Measurements from ENCODE around the gene TGFBR1. TPM values are rescaled to one million over a fixed set of nuclear protein-coding genes. Genes with fewer than 3 reads are reported as not detected.
A peak's percentile ranks its signal among the peaks of the same experiment; 100 is the strongest.

Gene TGFBR1
- polyA plus RNA-seq, 10 donors, result 20.9 to 33.7 (median 26.0) TPM

DNA sequence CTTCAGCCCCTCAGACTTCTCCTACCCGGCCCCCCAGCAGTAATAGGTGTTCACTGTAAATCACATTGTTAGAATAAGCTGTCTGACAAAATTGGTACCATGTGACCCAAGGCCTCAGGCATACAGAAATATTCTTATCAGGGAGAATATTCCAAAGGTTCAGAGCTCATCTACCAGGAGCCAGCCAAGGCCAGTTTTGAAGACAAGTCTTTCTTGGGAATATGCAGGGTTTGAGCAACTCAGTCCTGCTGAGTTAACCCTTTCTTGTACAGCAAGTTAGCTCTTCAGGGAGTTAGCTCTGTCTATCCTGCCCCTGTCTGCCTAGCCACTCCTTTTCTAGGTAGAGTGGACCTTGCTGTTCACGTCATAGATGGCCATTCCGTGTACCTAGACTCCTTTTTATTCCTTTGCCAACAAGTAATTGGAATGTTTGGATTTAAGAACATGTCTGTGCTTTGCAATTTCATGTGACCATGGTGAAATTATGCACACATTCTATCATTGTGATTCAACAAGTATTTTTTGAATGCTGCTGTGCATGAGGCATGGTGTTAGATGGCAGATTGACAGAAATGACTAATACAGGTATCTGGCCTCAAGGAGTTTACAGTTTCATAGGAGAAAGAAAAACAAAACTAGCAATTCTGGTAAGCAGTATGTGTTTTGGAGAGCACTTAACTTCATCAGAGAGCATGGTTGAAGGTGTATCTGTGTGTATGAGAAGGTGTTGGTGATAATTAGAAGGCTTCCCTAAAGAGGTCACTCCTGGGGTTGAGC lies 22.6 kb downstream of the TGFBR1 start:
- DNase-seq, result peak in 1 of 3 donors; percentile 51

DNA sequence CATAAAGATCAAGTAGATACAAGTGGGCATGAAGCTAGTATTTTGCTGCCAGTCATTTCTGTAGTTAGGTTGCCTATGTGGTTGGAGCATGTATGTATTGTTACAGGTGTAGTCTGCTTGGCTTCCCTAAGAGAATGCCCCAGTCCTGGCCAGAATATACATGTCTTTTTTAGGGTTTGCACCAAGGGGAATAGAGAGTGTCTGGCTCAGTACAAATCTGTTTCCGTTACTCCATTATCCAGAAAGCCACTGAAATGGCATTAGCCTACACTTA lies 23.2 kb downstream of the TGFBR1 start:
- DNase-seq, result no peak

DNA sequence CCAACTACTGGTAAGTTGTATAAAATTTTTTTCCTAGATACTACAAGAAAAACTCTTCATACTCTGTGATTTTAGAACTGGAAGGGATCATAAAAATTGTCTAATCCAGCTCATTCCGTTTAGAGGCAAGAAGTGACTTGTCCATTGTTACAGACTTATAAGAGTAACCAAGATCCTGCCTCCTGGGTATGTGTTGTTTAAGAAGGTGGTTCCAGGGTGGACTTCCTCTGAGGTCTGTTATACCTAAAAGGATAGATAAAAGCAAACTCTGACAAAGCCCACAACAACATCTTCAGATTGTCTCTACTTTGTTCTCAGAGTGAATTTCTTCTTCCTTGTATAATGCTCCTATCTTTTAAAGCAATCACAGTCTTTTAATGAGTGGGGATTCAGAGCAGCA lies 24.2 kb downstream of the TGFBR1 start:
- DNase-seq, result no peak

DNA sequence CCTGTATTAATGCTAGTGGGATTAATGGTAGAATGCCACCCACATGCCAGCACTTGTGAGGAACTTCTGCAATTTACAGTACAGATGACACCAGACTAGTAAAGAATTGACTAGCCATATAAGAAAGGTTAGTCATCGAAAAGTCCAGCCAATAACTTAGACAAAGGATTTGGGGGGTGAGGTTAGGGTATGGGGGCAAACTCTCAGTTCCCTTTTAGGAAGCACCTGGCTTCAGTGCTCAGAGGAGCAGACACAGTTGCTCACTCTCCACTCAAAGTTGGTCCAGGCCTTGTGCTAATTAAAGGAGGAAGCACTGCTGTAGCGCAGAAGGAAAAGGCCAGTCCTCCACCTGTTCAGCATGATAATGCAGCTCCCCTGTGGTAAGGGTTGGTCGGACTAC lies 25.2 kb downstream of the TGFBR1 start:
- DNase-seq, result no peak

DNA sequence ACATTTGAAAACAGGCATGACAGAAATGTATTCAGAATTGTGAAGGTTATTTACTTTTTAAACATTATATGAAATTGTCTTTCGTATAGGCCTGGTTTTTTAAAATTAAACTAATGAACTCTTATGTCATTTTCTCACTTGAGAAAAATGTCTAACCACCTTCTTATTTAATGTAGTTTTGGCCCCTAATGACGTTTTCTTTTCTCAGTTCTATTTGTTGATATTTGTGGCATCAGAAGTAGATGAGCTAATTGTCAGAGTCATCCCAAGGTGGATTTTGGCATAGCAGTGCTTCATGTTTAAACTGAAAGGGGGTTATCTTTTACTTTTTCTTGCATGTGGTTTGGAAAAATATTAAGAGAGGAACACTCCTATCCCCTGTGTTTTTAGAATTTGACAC lies 28.2 kb downstream of the TGFBR1 start:
- DNase-seq, result no peak

DNA sequence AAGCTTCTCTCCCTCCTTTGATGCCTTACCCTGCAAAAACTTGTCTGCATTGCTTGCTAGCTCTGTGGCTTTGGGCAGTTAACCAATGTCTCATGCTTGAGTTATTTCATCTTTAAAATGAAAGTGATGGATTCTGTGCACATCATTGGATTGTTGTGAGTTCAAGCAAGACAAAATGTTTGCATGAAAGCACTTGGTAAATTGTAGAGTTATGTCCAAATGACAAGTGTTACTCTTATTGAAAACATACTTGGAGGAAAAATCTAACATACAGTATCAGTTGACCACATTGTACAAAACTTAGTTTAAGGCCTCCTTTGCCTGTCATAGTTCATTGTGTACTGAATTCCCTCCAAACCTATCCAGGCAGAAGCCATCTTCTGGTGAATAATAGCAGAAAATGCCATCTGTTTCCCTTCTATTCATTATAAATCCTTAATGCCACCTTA lies 30.0 kb downstream of the TGFBR1 start:
- DNase-seq, result peak in 1 of 3 donors; percentile 57

DNA sequence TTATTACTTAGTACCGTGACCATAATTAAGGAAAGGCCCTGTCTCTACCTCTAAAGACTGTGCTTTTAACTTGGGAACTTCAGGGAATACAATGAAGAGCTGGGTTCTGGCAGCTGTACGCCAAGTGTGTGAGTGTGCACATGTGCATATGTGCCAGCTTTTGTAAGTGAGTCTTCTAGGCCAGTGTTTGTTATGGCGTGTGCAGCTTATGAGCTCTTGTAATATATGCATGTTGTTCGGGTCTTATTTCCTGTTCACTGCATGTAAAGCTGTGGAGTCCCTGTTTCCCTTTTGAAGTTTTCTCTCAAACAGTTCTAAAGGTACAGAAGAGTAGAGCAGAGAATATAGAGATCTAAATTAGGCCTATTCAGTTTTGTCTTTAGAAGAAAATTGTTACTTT lies 30.5 kb downstream of the TGFBR1 start:
- DNase-seq, result no peak

DNA sequence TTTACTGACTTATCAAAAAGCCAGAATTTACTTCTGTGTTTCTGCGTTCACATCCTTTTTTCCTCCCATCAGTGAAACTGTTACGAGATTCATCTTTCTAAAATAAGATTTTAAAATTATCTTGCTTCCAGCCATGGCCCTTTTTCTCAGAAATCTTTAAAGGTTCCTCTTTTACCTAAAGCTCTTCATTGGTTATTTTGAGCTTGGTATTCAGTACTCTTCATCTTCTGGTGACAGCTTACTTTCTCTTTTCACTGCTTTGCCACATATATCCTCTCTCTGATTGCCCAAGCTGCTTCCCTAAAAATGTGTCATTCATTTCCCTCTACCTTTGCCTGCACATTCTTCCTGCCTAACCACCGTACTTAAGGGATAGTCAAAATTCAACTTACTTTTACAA lies 32.3 kb downstream of the TGFBR1 start:
- DNase-seq, result no peak

DNA sequence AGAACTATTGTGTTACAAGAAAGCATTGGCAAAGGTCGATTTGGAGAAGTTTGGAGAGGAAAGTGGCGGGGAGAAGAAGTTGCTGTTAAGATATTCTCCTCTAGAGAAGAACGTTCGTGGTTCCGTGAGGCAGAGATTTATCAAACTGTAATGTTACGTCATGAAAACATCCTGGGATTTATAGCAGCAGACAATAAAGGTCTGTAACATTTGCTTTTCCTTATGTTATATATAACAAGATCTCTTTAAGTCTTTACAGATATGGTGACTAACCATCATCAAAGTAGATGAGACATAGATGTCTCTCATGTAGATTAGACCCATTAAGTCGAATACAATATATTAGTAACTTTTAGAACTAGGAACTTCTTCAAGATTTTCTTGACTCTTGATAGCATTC lies 33.0 kb downstream of the TGFBR1 start:
- DNase-seq, result no peak

DNA sequence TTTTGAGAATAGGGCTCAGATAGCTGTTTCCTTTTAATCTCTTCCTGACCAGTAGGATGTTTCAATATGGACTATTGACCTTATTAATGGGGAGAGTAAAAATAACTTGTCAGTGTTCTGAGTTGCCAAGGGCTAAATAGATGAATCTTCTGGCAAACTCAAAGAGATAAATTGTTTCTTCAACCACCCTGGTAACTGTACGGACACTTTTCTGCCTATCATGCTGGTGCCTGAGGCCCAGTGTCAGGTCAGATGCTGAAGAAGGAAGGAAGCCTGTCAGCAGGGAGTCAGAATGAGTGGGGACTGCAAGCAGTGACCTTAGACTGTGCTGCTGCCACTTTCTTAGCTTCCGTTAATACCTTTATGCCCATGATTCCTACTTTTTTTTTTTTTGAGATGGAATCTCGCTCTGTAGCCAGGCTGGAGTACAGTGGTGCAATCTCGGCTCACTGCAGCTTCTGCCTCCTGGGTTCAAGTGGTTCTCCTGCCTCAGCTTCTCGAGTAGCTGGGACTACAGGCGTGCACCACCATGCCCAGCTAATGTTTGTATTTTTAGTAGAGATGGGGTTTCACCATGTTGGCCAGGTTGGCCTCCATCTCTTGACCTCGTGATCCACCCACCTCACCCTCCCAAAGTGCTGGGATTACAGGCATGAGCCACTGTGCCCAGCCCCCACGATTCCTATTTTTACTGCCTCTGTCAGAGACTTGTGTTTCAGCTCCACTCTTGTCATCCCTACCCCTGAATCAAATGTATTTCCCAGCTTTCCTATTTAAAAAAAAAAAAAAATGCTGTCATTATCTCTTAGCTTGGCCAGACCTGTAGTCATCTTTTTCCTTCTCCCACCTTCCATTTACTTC lies 33.7 kb downstream of the TGFBR1 start:
- no peak for DNase-seq

DNA sequence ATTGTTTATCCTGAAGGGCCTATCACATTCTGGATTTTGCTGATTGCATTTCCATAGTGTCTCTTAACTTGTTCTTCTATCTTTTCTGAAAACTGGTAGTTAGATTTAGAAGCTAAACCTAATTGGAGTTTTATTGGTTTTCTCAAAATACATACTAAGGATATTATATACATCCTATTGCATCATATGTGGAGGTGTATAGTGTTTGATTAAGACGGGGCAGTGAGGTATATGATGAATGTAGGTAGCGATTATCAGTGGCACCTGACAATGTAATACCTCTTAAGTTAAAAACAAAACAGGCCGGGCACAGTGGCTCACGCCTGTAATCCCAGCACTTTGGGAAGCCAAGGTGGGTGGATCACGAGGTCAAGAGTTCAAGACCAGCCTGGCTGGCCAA lies 35.0 kb downstream of the TGFBR1 start:
- no peak for DNase-seq

DNA sequence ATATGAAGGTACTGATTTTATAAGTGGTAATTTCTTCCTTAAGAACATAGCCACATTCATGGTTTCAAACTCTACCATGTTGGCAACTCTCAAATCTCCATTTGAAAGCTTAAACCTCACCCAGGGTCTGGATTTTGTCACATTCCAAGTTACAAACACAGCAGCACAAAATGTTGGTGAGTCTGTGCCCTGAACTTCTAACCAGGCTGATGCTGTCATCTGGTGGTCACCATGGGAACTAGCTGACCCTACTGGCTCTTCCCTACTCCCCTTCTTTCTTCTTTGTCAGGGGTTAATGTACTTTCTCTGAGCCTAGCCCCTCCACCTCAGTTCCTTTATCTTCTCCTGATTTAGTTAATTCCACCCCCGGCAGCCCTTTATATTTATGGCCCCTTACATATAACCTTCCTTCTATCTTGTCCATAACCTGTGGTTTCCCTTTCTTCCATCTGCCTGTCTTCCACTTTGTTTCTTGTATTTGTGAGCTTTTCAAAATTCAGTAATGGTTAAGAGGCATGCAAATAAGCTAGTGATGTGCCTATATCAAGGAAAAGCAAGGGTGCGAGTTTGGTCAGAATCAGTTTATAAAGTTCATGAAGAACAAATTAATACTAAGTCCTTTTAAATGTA lies 35.9 kb downstream of the TGFBR1 start:
- DNase-seq, result peak; percentile 32 to 69 (median 58)

DNA sequence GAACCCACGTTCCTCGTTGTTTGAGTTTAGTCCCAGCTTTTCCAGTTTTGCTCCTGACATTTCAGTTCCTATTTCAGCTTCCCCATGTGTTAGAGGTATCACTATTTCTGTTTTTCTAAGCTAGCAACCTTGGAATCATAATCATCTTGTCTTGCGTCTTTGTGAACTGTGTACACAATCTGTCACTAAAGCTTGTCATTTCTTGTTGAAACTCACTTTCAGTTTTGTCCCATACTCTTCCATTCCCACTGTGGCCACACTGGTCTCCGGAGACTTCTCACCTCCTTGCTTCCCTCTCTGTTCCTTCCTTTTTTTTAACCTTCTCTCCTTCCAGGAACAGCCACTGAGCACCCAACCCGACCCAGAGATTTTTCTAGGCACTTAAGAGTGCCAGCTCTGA lies 36.9 kb downstream of the TGFBR1 start:
- DNase-seq, result no peak

DNA sequence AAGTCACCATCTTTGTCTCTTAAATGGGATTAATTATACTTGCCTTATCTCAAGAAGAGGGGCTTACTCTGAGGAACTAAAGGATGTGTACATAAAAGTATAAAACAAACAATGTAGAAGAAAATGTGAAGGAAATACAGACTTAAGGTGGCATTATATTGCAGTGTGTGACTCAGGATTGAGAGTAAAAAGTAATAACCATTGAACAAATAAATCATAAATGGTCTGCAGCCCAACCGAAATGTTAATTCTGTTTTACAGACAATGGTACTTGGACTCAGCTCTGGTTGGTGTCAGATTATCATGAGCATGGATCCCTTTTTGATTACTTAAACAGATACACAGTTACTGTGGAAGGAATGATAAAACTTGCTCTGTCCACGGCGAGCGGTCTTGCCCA lies 37.4 kb downstream of the TGFBR1 start:
- DNase-seq, result no peak

DNA sequence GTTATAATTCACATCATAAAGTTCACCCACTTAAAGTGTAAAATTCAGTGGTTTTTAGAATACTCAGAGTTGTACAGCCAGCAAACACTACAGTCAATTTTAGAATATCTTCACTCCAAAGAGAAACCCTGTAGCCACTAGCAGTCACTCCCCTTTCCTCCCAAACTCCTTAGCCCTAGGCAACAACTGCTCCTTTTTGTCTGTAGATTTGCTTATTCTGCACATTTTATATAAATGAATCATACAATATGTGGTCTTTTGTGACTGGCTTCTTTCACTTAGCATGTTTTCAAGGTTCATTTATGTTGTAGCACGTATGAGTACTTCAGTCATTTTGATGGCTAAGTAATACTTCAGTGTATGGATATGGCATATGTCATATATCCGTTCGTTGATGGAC lies 38.7 kb downstream of the TGFBR1 start:
- DNase-seq, result no peak

DNA sequence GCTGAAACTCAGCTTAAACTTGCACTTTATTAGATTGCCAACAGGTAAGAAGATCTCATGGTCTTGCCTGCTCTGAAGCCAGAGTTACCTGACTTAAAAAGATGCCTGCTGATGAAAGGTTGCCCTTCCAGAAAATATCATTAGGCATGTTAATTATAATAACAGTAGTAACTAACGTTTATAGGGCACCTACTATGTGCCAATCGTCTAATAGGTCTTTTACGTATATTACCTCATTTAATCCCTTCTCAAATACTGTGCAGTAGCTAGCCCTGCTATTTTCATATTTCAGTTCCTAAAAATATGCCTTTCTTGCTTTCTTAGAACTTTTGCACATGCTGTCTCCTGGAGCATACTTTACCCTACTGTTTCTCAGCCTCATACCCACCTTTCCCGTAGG lies 40.1 kb downstream of the TGFBR1 start:
- no peak for DNase-seq

DNA sequence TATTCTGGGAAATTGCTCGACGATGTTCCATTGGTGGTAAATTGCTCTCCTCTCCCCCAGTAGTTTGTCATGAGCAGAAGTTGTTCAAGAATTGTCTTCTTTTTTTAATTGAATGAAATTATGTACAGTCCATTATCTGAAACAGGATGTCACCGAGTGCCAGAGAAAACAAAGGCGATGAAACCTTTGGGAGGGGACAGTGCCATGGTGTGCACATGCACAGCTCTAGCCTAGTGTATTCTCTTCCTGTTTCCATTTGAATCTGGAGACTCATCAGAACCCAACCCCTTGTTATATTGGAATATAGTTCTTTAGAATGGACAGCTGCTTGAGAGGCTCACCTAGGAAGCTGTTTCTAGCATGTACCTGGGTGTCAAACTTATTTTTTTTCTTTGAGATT lies 41.7 kb downstream of the TGFBR1 start:
- DNase-seq, result no peak

DNA sequence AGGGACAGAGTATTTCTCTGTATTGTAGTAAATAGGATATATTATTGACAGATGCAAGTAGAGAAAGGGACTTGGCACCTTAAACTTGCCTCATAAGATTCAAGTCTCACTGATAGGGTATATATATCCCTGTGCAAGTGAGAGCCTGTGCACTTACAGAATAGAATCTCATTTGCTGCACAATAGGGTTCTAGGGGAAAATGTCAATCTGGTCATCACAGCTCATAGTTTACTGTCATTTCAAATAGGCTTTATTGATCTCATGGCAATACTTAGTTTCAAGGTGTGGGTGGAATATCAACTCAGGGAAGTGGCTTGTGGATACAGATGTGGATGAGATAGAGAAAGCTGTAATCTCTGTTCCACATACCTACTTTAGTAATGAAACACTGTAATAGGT lies 42.3 kb downstream of the TGFBR1 start:
- DNase-seq, result no peak

DNA sequence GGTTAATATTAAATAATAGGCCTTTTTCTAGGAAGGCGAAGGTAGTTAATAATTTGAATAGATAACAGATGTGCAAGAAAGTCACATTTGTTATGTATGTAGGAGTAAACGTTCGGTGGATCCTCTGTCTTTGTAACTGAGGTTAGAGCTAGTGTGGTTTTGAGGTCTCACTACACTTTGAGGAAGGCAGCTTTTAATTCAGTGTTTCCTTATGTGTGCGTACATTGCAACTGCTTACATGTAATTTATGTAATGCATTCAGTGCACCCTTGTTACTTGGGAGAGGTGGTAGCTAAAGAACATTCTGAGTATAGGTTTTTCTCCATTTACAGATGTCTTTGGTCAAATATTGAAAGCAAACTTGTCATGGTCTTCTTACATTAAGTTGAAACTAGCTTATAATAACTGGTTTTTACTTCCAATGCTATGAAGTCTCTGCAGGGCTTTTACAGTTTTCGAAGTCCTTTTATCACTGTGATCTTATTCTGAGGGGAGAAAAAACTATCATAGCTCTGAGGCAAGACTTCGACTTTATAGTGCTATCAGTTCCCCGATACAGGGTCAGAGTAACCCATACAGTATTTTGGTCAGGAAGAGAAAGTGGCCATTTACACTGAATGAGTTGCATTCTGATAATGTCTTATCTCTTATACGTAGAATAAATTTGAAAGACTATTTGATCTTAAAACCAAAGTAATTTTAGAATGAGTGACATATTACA lies 45.7 kb downstream of the TGFBR1 start:
- DNase-seq, result no peak

DNA sequence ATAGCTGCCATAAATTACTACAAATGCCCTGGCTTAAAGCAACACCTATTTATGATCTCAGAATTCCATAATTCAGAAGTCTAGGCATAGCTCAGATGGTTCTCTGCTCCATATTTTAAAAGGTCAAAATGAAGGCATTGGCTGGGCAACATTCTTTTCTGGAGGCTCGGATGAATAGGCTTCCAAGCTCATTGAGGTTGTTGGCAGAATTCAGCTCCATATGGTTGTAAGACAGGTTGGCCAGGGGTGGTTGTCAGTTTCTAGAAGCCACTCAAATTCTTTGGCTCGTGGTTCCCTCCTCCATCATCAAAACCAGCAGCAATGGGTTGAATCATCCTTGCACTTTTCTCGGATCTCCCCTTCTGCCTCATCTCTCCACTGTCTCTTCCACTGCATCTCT lies 49.4 kb downstream of the TGFBR1 start:
- DNase-seq, result no peak

DNA sequence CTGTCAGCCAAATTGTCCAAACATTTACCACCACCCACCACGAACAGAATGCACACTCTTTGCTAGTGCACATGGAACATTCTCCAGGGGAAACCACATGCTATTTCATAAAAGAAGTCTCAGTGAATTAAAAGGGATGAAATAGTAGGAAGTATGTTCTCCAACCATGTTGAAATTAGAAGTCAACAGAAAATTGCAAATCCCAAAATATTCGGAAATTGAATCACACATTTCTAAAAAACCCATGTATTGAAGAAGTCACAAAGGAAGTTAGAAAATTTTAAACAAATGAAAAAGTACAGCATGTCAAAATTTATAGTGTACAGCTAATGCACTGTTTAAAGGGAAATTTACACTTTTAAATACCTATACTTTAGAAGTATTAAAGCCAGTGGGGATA lies 50.8 kb downstream of the TGFBR1 start:
- no peak for DNase-seq

DNA sequence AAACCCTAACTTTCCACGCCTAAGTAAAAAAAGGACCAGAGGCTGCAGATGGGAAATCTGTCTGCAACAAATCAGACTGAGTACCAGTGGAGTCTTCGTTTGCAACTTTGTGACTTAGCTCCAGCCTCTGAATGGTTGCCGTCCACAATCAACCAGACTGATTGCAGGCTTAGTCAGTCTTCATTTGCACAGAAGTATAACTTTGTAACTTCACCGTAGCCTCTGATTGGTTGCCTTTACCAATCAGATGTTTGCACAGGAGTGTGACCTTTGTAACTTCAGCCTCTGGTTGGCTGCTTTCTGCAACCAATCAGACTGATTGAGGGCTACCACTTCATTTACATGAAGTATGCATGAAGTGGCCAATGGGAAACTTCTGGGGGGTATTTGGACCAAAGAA lies 53.7 kb downstream of the TGFBR1 start:
- no peak for DNase-seq
